A673 (cell line): Measurements from ENCODE around the gene KCNMA1. TPM values are rescaled to one million over a fixed set of nuclear protein-coding genes. Genes with fewer than 3 reads are reported as not detected.

Experiments used
- BruUV-seq: library from RNA; stranded (reverse); fragments of 400-500 nt; replicated peaks from 2 replicates; lab custom pipeline; 2021; lab: Mats Ljungman, UMichigan
- CTCF ChIA-PET: fragments of 300-600 bp; sonication (Branson Sonifier 250); formaldehyde crosslinking; loops from one replicate; lab custom pipeline; 2022; ENCODE audit warnings: antibody characterized with exemption; lab: Charles Lee
- POLR2A ChIA-PET: fragments of 300-600 bp; sonication (Branson Sonifier 250); formaldehyde crosslinking; loops from one replicate; lab custom pipeline; 2022; ENCODE audit warnings: antibody characterized with exemption; ENCODE audit not compliant: low non-redundant PET; lab: Charles Lee
- DNase-seq: peaks from one replicate; pipeline ENCODE4 v3.0.0-alpha.2; 2015; ENCODE audit warnings: low spot score
- H3K27ac ChIP-seq: fragments of 200-600 bp; sonication (generic); 2 replicates; pipeline ENCODE4 v1.5.1; 2016; ENCODE audit warnings: mixed run types, low read depth, mild to moderate bottlenecking, mixed read lengths, antibody characterized with exemption, low read length; ENCODE audit not compliant: poor library complexity, severe bottlenecking
- H3K27me3 ChIP-seq: fragments of 200-600 bp; sonication (generic); replicated peaks from 2 replicates; pipeline ENCODE4 v1.6.1; 2017; ENCODE audit warnings: mixed run types, low read depth, mild to moderate bottlenecking, mixed read lengths, antibody characterized with exemption, low read length; ENCODE audit not compliant: insufficient read depth, poor library complexity
- H3K36me3 ChIP-seq: fragments of 200-600 bp; sonication (generic); 2 replicates; pipeline ENCODE4 v1.6.1; 2016; ENCODE audit warnings: mixed run types, mild to moderate bottlenecking, mixed read lengths, antibody characterized with exemption, low read length; ENCODE audit not compliant: insufficient read depth, poor library complexity, severe bottlenecking
- H3K4me1 ChIP-seq: fragments of 200-600 bp; sonication (generic); 2 replicates; pipeline ENCODE4 v1.6.1; 2017; ENCODE audit warnings: mixed run types, mild to moderate bottlenecking, mixed read lengths, antibody characterized with exemption, low read length; ENCODE audit not compliant: insufficient read depth, poor library complexity, severe bottlenecking
- H3K4me3 ChIP-seq: fragments of 200-600 bp; sonication (generic); 2 replicates; pipeline ENCODE4 v1.5.1; 2016; ENCODE audit warnings: low read depth, mixed run types, mild to moderate bottlenecking, mixed read lengths, low read length; ENCODE audit not compliant: poor library complexity, severe bottlenecking
- H3K9me3 ChIP-seq: fragments of 200-600 bp; sonication (generic); 2 replicates; pipeline ENCODE4 v1.6.1; 2016; ENCODE audit warnings: mixed run types, low read depth, mild to moderate bottlenecking, mixed read lengths, antibody characterized with exemption, low read length; ENCODE audit not compliant: poor library complexity, severe bottlenecking
- EZH2 ChIP-seq: fragments of 200-600 bp; sonication (generic); IDR thresholded peaks from 2 replicates; pipeline ENCODE4 v1.6.1; 2017; ENCODE audit warnings: borderline replicate concordance, low read depth, mild to moderate bottlenecking, mixed read lengths, antibody characterized with exemption, low read length; ENCODE audit not compliant: poor library complexity, severe bottlenecking
- intact Hi-C: fragments of 100-400 bp; cut with micrococcal nuclease; formaldehyde crosslinking; loops from one replicate; pipeline ENCODE4 v1.10.0; 2022; ENCODE audit not compliant: unreplicated experiment
- total RNA-seq: library from RNA; stranded (reverse); gene quantifications from 2 replicates; pipeline ENCODE4 v1.2.3, GENCODE V29; 2021
- TF ChIP-seq, protein P1 (sequence below): fragments of 300-800, 200-600 bp; sonication (generic); conservative IDR thresholded peaks from 2 replicates; pipeline ENCODE4 v1.5.1; 2017; ENCODE audit warnings: low read depth, mild to moderate bottlenecking, antibody characterized with exemption, low read length, moderate library complexity, mixed read lengths

Gene KCNMA1
- total RNA-seq, 1 experiment from 2014 or later: 0.84 TPM

DNA sequence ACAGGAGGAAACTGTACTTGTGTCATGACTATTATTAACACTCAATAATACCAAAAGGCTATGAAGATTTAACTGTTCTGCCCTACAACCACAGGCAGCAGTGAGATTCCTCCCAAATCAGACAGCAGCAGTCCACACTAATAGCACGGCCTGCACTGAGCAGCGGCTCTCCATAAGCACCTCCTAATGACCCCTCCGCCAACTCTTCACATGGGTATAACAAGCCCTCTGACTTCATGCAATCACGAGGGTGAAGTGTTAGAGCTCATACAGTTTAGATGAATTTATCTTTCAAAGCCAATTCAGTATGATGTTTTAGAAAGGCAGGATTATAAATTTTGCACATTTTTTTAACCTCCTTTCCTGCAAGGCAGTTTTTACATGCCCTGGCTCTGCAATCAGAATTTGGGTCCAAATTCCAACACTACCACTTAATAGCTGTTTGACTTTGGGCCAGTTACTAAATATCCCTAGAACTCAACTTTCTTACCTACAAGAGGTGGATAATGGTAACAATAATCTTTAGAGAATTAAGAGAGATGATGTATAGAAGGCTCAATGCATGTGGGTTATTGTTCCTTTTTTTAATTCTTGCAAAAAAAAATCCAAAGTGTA is 617.1 kb downstream of the KCNMA1 start:
- H3K36me3 ChIP-seq: no peaks in the 10 kb centered on the region
- ChIA-PET CTCF (no interaction called here), POLR2A (no interaction called here)
- BruUV-seq: no TSS peak
- intact Hi-C loops: no loop called here
- H3K4me1 ChIP-seq: no peaks in the 10 kb centered on the region
- DNase-seq: no peak
- peaks cover 8% of the 10 kb centered on the region for H3K27me3 ChIP-seq
- H3K4me3 ChIP-seq: no peak overlapping the region
- H3K27ac ChIP-seq: no peak overlapping the region
- H3K9me3 ChIP-seq: no peaks in the 10 kb centered on the region
- TF ChIP-seq EZH2: no peak
- TF ChIP-seq, protein P1, sequence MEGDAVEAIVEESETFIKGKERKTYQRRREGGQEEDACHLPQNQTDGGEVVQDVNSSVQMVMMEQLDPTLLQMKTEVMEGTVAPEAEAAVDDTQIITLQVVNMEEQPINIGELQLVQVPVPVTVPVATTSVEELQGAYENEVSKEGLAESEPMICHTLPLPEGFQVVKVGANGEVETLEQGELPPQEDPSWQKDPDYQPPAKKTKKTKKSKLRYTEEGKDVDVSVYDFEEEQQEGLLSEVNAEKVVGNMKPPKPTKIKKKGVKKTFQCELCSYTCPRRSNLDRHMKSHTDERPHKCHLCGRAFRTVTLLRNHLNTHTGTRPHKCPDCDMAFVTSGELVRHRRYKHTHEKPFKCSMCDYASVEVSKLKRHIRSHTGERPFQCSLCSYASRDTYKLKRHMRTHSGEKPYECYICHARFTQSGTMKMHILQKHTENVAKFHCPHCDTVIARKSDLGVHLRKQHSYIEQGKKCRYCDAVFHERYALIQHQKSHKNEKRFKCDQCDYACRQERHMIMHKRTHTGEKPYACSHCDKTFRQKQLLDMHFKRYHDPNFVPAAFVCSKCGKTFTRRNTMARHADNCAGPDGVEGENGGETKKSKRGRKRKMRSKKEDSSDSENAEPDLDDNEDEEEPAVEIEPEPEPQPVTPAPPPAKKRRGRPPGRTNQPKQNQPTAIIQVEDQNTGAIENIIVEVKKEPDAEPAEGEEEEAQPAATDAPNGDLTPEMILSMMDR: no peak

DNA sequence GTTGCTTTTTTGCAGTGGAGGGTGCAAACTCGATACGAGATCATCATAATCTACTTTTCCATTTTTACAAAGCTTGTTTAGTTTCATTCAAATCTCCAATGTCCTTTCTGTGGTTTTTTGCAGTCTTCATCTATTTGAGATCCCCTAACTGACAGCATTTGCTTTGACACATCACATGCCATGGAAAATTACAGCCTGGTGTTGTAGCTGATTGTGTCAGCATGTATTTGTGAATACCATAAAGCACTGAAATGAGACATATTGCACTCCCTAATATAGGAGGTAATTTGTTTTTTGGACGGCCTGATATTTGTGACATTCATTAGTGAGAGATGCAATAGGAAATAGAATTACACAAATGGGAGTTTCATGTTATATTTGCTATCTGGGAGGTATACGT is 620.8 kb downstream of the KCNMA1 start:
- no peak overlapping the region for H3K4me3 ChIP-seq
- no peak for DNase-seq
- BruUV-seq: no TSS peak
- TF ChIP-seq, protein P1: no peak
- no peak for TF ChIP-seq EZH2
- ChIA-PET CTCF (no interaction called here), POLR2A (no interaction called here)
- peaks cover 8% of the 10 kb centered on the region for H3K27me3 ChIP-seq
- intact Hi-C loops: no loop called here
- H3K9me3 ChIP-seq: no peaks in the 10 kb centered on the region
- H3K27ac ChIP-seq: no peak overlapping the region
- peaks cover 5% of the 10 kb centered on the region for H3K4me1 ChIP-seq
- no peaks in the 10 kb centered on the region for H3K36me3 ChIP-seq

DNA sequence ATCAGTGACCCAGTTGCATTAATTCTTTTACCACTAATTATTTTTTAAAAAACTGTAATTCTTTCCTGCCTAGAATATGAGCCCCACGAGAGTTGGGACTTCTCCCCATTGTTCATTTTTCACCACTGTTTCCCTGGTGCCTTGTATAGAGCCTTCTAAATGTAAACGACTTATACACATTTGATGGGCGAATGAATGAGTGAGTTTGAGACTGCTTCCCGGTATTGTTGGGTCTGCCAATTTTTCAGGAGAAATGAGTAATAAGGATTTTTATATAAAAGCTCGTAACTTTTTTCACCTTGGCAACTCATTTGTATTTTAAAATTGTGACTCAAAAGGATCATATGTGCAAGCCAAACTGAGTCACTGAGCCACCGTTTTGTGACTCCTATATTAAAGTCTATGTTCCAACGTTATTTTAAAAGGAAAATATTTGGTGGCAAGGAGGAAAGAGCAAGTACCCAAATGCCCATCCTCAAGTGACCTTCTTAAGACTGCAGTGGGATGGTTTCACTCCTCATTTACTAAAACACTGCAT is 621.3 kb downstream of the KCNMA1 start:
- CTCF ChIA-PET: no interaction called here
- intact Hi-C loops: no loop called here
- Histone ChIP-seq H3K27me3 (peaks cover 8% of the 10 kb centered on the region), H3K4me3 (no peak overlapping the region), H3K4me1 (peaks cover 5% of the 10 kb centered on the region), H3K36me3 (no peaks in the 10 kb centered on the region), H3K9me3 (no peaks in the 10 kb centered on the region), H3K27ac (no peak overlapping the region)
- POLR2A ChIA-PET: no interaction called here
- TF ChIP-seq EZH2: no peak
- TF ChIP-seq, protein P1: no peak
- BruUV-seq: no TSS peak
- no peak for DNase-seq
